ENCODE measurements around the gene PKIB.
"Not testable (repeated sequence)": the region's sequence is repeated elsewhere in the genome, so short reads cannot be mapped to it uniquely, and the experiment has no call there.

Gene PKIB

GRCh38 chr6:122621638-122622037 is 11.4 kb downstream of the PKIB start:
- peak; percentile 92 for DNase-seq

GRCh38 chr6:122622479-122622878 is 12.3 kb downstream of the PKIB start:
- DNase-seq: no peak

GRCh38 chr6:122623279-122623678 is 13.1 kb downstream of the PKIB start:
- DNase-seq: no peak

DNA sequence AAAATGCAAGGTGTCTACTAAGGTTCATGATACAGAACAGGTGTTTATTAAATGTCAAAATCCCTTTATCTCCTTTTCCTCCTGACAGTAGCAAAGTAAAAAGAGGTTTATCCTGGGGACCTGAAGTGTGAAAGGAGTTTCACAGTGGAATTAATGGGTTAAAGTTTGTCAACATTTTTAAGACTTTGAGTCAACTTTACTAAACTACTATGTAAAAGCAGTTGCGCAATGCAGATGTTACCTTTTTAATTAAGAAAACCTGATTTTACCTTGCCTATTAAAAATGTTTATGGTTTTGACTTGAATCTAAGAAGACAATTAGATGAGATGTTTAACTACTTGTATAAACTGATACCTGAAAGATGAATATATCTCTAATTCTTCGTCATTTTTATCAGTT is 14.6 kb downstream of the PKIB start:
- DNase-seq: no peak

DNA sequence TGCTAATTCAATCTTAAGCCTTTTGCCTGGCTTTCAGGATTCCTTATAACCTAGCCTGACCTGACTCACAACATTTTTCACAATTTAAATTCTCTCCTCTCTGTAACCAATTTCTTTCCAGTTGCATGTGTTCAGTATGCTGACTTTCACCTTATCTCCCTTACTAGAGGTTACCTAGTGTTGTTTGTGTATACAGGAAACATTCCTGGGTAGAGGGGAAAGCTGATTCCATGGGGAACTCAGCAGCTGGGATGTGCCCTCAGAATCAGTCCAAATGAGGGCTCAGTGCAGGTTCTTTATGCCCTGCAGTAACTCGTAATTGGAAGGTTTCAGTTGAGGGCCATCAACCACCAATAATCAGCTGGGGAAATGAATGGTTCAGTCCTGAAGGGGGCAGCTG is 18.5 kb downstream of the PKIB start:
- no peak for DNase-seq

DNA sequence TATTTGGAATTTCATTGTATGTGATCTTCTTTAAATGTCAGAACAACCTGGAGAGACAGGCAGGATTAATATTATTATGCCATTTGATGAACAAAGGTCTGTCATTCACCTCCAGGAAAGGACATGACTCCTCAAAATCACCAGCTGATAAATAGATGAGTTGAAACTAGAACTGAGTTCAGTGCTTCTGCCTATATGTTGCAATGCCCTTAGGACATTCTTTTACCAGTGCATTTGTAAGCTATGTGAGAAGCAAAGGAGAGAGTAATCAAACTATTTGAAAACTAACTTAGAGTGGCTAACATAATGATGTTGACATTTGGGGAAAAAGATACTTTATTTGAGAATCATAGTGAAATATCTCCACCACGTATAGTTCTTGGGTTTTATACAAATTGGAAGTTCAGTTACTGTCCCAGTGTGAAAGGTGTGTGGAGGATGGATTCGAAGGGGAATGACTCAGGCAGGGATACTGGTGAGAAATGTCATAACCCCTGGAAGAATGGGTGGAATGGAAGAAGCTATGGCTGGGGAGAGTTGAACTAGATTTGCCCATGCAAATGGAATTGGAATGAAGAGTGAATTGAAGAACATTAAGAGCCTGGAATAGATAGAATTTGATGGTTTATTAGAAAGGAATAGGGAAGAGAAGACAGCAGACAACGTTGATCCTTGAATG is 21.5 kb downstream of the PKIB start:
- no peak for DNase-seq

DNA sequence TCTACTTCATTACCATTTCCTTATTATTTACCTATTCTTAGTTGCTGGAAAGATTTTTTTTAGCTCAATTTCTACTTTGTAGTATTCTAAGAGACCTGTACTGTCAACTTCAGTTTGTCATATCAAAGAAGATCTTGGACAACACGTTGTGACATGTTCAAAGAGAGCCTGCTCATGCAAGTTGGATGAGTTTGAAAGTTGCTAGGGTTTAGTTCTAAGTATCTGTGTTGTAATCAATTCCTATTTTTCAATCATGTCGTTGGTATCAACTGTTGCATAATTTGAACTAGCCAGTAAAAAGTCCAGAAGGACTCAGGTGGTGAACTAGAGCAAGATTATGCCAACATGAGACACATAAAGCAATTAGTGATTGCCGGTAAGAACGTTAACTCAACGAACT is 30.2 kb downstream of the PKIB start:
- DNase-seq: no peak

DNA sequence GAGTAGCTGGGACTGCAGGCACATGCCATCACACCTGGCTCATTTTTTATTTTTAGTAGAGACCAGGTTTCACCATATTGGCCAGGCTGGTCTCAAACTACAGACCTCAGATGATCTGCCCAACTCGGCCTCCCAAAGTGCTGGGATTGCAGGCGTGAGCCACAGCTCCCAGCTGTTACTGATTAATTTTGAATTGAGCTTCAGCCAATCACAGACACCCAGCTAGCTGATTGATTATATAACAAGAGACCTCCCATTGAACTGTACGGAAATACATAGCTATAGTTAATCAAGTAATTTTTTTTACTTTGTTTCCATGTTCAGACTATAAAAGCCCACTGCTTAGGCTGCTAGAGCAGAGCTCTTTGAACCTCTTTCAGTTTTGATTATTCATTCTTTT is 31.6 kb downstream of the PKIB start:
- DNase-seq: no peak

DNA sequence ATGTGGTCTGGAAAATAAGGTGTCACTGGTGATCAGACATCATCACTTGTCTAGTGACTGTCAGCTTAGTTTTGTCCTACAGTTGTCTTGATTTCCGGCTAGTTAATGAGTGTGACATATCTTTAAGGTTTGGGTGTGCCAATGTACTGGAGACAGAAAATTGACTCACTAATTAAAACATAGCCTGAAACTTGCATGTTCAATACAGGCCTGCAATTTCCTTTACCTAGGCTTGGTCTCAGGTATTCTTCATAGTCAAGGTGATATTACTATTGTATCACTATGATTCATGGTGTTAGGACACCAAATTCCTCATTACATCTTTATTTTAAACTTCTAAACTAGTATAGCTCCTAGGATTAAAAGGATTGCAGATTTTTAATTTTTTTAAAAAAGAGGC is 32.4 kb downstream of the PKIB start:
- not testable (repeated sequence) for DNase-seq

- no peak for DNase-seq
Measured at GRCh38 chr6:122645256-122645655, 35.1 kb downstream of the PKIB start.

- DNase-seq: no peak
Measured at GRCh38 chr6:122647765-122648164, 37.6 kb downstream of the PKIB start.

DNA sequence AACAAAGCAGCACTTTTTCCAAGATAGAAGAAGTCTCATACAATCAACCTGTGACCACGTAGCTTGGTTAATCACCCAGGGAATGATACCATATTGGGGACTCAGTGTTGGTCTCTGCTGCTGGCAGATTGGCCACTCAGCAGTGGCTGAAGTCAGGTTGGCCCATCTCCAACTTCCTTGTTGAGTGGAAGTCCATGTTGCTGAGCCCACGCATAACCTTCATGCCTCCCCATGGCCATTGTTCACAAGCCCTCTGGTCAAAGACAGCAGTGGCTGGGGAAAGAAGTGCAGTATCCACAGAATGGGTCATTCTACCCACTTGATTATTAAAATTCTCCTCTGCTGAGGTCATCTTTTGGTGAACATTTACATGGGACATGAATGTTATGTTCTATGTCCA is 38.5 kb downstream of the PKIB start:
- no peak for DNase-seq

DNA sequence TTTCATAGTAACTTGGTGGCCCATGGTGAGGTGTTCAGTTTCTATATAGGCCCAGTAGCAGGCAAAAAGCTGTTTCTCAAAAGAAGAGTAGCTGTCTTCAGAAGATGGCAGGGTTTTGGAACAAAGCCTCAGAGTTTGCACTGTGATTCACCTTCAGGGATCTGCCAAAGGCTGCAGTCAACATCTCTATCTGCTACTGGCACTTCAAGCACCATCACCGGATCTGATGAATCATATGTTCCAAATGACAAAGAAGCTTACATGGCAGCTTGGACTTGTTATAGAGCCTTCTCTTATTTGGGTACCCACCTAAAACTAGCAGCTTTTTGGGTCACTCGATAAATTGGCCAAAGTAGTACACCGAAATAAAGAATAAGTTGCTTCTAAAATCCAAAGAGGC is 39.5 kb downstream of the PKIB start:
- DNase-seq: no peak

DNA sequence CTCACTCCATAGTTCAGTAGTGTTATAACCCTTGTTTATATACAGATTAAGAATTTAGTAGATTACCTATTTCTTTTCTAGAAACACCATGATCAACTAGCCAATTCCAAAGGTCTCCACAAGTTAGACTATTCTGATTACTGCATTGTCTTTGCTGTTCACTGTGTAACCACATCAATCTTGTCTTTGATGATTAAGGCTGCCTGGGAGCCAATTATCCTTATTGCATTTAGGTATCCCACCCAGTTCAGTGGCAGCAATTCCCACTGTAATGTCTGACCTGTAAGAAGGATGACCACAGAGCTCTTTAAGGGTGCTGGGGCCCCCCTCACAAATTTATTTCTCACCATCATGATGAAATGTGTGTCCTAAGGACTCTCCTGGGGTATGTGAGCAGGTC is 40.2 kb downstream of the PKIB start:
- DNase-seq: no peak

DNA sequence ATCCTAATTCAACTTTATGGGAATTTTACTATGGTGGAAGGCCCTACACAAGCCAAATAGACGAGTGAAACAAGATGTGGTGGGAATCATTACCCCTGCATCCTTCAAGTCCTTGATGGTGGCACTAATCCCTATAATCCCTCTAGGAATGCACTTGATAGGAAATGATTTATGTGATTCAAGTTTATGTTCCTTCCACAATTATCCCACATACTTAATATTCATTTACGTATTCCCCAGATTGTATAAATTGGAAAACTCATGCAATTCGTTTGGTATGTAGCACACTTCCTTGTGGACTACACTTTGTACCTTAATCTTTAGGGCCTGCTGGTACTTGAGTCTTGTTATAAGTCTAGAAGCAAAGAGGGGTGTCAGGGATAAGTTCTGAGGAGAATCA is 40.8 kb downstream of the PKIB start:
- DNase-seq: no peak

GRCh38 chr6:122651604-122652003 is 41.4 kb downstream of the PKIB start:
- no peak for DNase-seq

DNA sequence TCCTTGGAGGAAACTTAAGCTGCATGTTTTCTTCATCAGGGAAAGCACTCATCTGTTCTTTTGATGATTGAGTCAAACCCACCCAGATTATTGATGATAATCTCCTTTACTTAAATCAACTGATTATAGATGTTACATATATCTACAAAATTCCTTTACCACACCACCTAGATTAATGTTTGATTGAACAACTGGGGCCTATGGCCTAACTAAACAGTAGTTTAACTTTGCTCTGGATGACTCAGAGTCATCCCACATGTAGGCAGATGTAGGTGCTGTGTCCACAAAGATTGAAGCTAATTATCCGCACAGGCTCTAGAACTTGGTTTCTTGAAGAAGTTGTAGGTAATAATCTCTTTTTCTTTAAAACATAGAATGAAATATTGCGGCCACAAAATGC is 42.2 kb downstream of the PKIB start:
- DNase-seq: no peak

DNA sequence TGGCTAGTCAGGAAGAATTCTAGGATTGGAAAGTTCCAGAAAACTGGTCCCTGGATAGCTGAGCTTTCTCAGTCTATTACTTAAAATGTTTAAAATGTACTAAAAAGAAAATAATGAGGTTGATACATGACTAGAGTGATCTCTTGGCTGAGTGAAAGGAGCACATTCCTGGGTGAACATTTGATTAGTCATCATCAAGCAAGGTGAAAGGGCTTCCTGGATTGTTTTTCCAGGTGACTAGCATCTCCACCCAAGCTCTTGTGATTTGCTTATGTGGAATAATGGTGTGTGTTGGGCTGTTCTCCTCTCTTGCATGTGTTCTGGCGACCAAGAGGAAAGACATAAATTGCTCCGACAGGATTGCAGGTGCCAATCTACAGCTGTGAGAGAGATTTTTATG is 42.9 kb downstream of the PKIB start:
- no peak for DNase-seq

- no peak for DNase-seq
Measured at GRCh38 chr6:122654012-122654411, 43.8 kb downstream of the PKIB start.

- no peak for DNase-seq
Measured at GRCh38 chr6:122657601-122658000, 47.4 kb downstream of the PKIB start.

GRCh38 chr6:122660296-122660695 is 50.1 kb downstream of the PKIB start:
- no peak for DNase-seq

DNA sequence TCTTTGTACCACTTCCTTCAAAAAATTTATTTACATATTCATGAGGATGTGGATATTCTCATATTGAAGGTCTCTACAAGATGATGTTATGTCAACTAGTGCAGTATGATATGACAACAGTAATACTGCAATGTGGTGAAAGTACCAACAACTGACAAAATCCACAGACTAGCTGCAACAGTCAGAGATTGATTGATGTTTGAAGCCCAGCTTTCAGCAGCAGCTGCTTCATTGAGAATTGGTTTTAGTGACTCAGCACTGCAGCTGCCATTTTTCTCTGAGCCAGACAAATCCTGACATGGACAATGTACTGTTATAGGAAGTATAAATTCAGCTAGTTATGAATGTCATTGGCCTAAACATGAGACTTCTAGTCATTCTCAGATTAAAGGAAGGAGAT is 53.8 kb downstream of the PKIB start:
- no peak for DNase-seq

DNA sequence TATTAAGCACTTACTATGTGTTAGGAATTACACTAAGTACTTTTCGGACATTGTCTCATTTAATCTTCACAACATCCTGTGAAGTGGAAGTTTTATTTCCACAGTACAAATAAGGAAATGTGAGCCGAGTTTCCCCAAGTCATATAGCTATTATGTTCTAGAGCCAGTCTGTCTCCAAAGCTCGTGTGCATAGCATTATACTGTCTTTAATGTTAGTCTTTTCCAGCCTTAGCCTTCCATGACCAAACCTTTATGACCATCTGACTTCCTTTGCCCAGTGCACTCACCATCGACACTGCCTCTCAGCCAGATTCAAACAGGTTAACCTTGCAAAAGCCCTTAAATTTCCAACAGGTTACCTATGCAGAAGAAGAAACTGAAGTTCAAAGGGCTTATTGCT is 55.7 kb downstream of the PKIB start:
- DNase-seq: no peak

DNA sequence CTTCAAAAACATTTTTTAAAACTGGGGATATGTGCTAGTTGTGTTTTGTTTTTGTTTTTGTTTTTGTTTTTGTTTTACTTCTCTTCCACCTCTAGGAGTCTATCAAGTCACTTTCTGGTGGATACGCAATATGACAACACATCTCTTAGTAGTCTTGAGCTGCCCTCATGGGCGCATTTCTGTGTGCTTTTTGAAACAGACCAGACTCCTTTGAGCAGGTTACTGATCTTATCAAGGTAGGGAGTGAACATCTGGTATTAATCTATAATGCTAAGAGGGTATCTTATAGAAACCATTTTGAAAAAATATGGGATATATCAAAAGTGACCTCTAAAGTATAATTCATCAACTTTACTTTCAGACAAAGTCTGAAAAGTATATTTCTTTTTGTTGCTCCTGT is 56.2 kb downstream of the PKIB start:
- DNase-seq: no peak

- no peak for DNase-seq
Measured at GRCh38 chr6:122669418-122669817, 59.2 kb downstream of the PKIB start.

DNA sequence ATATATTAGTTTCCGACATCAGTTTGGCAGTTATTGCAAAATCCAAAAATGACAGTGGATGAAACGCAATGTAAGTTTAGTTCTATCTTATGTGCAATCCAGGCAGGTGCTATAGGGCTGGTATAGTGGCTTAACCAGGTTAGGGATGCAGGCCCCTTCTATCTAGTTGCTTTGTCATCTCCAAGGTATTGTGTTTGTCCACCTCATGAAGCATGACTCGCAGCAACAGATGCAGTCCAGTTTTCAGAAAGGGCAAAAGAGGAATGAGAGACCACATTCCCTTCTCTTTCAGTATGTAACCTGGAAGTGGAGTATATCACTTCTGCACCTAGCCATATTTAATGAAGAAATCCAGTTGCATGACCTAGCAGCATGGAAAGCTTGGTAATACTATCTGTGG is 59.7 kb downstream of the PKIB start:
- DNase-seq: no peak

Measured in NCI-H2029 treated with DMSO at 0.1 percent for 48 hours (cell line).